ENCODE data around the gene CASP5.

GRCh38 chr11:105040703-105041102 lies 17.7 kb upstream of the CASP5 start:
- no peak for TF ChIP-seq CTCF (conservative IDR thresholded peaks at IDR 0.05)
- no peak for TF ChIP-seq EZH2 (IDR thresholded peaks at IDR 0.05; ENCODE audit: low read depth)
